ENCODE results near the gene WFDC9. TPM values are rescaled to one million over a fixed set of nuclear protein-coding genes. Genes with fewer than 3 reads are reported as not detected.
"Not testable (repeated sequence)": the region's sequence is repeated elsewhere in the genome, so short reads cannot be mapped to it uniquely, and the experiment has no call there.

WFDC9 gene
- polyA plus RNA-seq, 1 donor: not detected

DNA sequence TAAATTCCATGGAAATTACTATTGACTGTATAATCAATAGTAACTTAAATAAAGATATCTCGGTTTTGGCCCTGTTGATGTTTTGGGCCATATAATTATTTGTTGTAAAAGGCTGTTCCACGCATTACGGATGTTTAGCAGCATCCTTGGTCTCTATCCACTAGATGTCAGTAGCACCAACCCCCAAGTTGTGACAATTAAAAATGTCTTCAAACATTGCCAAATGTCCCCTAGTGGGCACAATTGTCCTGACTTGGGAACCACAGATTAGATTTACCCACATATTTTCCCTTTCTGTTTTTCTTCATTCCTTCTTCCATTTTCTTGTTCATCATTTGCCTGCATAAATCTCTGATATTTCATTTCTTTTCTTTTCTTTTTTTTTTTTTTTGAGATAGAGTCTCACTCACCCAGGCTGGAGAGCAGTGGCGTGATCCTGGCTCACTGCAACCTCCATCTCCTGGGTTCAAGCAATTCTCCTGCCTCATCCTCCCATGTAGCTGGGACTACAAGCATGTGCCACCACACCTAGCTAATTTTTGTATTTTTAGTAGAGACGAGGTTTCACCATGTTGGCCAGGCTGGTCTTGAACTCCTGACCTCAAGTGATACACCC, 38.4 kb downstream of the WFDC9 start:
- DNase-seq (ENCODE audit: low read depth): no peak

- no peak for DNase-seq (ENCODE audit: low read depth)
These were observed 41.4 kb downstream of the WFDC9 start for GRCh38 chr20:45589725-45590124.

GRCh38 chr20:45588800-45589199, 42.3 kb downstream of the WFDC9 start:
- DNase-seq (ENCODE audit: low read depth): no peak

- not testable (repeated sequence) for DNase-seq (ENCODE audit: low read depth)
These were observed 45.1 kb downstream of the WFDC9 start for GRCh38 chr20:45585986-45586385.

DNA sequence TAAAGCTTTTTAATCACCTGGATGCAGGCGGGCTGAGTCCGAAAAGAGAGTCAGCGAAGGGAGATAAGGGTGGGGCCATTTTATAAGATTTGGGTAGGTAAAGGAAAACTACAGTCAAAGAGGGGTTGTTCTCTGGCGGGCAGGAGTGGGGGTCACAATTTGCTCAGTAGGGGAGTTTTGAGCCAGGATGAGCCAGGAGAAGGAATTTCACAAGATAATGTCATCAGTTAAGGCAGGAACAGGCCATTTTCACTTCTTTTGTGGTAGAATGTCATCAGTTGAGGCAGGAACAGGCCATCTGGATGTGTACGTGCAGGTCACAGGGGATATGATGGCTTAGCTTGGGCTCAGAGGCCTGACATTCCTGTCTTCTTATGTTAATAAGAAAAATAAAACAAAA, 46.8 kb downstream of the WFDC9 start:
- DNase-seq (ENCODE audit: low read depth): not testable (repeated sequence)

DNA sequence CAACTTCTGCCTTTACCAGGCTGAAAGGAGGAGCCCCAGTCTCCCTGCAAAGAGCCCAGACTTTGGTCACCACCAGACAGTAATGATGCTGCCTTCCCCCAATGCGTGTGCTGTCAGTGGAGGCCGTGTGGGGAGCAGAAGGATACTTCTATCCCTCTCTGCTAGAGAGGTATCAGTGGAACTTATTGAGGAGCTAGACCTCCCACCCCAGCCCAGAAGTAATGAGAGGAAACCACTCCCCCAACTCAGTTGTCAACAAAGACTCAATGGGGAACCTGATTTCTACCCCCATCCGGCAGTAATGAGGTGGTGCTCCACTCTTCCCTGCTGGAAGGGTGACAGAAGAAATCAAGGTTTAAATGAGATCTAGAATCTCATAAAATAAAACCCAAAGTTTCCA, 47.6 kb downstream of the WFDC9 start:
- no peak for DNase-seq (ENCODE audit: low read depth)

DNA sequence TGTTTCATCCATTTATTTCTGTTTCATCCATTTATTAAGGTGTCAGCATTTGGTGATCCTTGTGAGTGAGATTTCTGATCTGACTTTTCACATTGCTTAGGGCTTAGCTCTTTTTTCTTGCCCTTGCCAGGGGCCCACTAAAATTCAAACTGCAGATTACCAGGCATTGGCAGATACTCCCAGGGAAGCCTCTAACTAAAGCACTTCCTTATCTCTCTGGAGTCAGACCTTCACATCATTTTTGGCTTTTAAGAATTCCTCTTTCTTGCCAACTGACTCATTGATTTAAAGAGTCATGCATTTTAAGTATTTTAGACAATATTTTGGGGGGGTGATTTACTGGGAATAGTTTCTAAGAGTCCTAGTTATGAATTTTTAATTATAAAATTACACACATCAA, 49.4 kb downstream of the WFDC9 start:
- no peak for DNase-seq (ENCODE audit: low read depth)

DNA sequence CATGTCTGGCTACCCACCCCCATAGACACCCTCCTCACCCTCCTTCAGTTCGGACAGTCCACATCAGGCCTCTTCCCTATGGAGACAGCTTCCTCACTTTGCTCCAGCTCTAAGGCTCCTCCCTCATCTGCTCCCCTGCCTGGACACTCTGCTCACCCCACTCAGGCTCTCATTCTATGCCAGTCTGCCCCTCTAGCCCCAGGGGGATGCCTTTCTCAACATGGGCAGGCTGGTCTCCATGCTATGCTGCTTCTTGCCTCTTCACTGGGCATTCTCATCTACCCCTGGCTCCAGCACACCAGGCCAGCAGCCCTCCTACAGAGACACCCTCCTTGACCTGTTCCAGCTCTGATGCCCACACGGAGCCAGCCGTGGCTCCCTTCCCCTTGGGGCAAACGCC, 51.9 kb downstream of the WFDC9 start, which contains the start of gene WFDC8:
TSS of gene WFDC8 (minus strand) at position 101 of the 400 bp plus-strand sequence. CDS start at position 64, 37 bp downstream.
- DNase-seq (ENCODE audit: low read depth): no peak

GRCh38 chr20:45578231-45578630, 52.9 kb downstream of the WFDC9 start:
- DNase-seq (ENCODE audit: low read depth): no peak

DNA sequence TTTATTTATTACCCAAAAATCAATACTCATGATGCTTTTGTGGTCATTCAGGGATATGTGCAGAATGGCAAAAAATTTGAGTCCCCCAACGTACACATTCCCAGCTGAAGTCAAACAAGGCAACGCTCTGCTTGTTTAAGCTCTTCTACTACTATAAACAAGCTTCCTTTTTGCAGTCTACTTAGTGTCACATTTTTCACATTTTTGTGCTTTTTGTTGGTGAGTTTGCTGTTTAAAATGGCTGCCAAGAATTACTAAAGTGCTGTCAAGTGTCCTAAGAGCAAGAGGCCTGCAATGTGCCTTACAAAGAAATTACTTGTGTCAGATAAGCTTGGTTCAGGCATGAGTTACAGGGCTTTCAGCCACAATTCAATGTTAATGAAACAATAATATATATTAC, 54.1 kb downstream of the WFDC9 start:
- DNase-seq (ENCODE audit: low read depth): no peak

GRCh38 chr20:45575931-45576330, 55.2 kb downstream of the WFDC9 start:
- DNase-seq (ENCODE audit: low read depth): no peak

GRCh38 chr20:45569650-45570049, 61.4 kb downstream of the WFDC9 start:
- DNase-seq (ENCODE audit: low read depth): not testable (repeated sequence)

- DNase-seq (ENCODE audit: low read depth): no peak
These were observed 66.3 kb downstream of the WFDC9 start for GRCh38 chr20:45564760-45565276.

Other genes with a start within 250 kb of the WFDC9 start
- gene DBNDD2, start 223.0 kb downstream of the WFDC9 start, polyA plus RNA-seq (ENCODE audit: insufficient read length): 30.5 TPM
- 70.1 TPM for gene PIGT, start 215.1 kb downstream of the WFDC9 start, polyA plus RNA-seq (ENCODE audit: insufficient read length)
- gene WFDC2, start 161.5 kb downstream of the WFDC9 start, polyA plus RNA-seq (ENCODE audit: insufficient read length): 0.25 TPM
- gene SPINT3, start 115.7 kb downstream of the WFDC9 start, polyA plus RNA-seq (ENCODE audit: insufficient read length): not detected
- not detected for gene WFDC6, start 91.8 kb downstream of the WFDC9 start, polyA plus RNA-seq (ENCODE audit: insufficient read length)
- gene EPPIN, start 83.9 kb downstream of the WFDC9 start, polyA plus RNA-seq (ENCODE audit: insufficient read length): not detected
- not detected for gene WFDC8, start 52.0 kb downstream of the WFDC9 start, polyA plus RNA-seq (ENCODE audit: insufficient read length)
- not detected for gene WFDC10A, start 1.5 kb downstream of the WFDC9 start, polyA plus RNA-seq (ENCODE audit: insufficient read length)
- gene WFDC11, start 39.0 kb upstream of the WFDC9 start, polyA plus RNA-seq (ENCODE audit: insufficient read length): not detected
- not detected for gene WFDC13, start 70.8 kb upstream of the WFDC9 start, polyA plus RNA-seq (ENCODE audit: insufficient read length)
- gene WFDC10B, start 73.7 kb upstream of the WFDC9 start, polyA plus RNA-seq (ENCODE audit: insufficient read length): not detected
- not detected for gene SPINT4, start 91.1 kb upstream of the WFDC9 start, polyA plus RNA-seq (ENCODE audit: insufficient read length)
- gene WFDC3, start 160.6 kb upstream of the WFDC9 start, polyA plus RNA-seq (ENCODE audit: insufficient read length): 1.4 TPM
- gene DNTTIP1, start 160.7 kb upstream of the WFDC9 start, polyA plus RNA-seq (ENCODE audit: insufficient read length): 58.8 TPM
- gene UBE2C, start 181.4 kb upstream of the WFDC9 start, polyA plus RNA-seq (ENCODE audit: insufficient read length): 27.1 TPM
- 8,101 TPM for gene TNNC2, start 196.0 kb upstream of the WFDC9 start, polyA plus RNA-seq (ENCODE audit: insufficient read length)
- 24.3 TPM for gene SNX21, start 202.5 kb upstream of the WFDC9 start, polyA plus RNA-seq (ENCODE audit: insufficient read length)
- gene ACOT8, start 226.1 kb upstream of the WFDC9 start, polyA plus RNA-seq (ENCODE audit: insufficient read length): 23.4 TPM
- 3.4 TPM for gene ZSWIM3, start 226.3 kb upstream of the WFDC9 start, polyA plus RNA-seq (ENCODE audit: insufficient read length)
- 11.5 TPM for gene ZSWIM1, start 249.9 kb upstream of the WFDC9 start, polyA plus RNA-seq (ENCODE audit: insufficient read length)